HG03558 (cell line): ENCODE results near the gene ZFAND3.
"Not testable (repeated sequence)": the region's sequence is repeated elsewhere in the genome, so short reads cannot be mapped to it uniquely, and the experiment has no call there.

Experiments
- ATAC-seq: cut with Tn5 transposase; IDR thresholded peaks from one replicate; pipeline ENCODE4 v1.9.1; 2021; ENCODE audit warnings: moderate number of reproducible peaks; ENCODE audit not compliant: unreplicated experiment; ENCODE audit errors: extremely low read depth

Gene ZFAND3

DNA sequence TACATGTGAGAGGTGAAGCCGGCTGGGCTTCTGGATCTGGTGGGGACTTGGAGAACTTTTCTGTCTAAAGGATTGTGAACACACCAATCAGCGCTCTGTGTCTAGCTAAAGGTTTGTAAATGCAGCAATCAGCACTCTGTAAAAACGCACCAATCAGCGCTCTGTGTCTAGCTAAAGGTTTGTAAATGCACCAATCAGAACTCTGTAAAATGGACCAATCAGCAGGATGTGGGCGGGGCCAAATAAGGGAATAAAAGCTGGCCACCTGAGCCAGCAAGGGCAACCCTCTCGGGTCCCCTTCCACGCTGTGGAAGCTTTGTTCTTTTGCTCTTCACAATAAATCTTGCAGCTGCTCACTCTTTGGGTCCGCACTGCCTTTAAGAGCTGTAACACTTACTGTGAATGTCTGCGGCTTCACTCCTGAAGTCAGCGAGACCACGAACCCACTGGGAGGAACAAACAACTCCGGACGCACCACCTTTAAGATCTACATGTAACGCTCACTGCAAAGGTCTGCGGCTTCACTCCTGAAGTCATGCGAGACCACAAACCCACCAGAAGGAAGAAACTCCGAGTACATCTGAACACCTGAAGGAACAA lies 143.1 kb downstream of the ZFAND3 start:
- ATAC-seq, result not testable (repeated sequence)

DNA sequence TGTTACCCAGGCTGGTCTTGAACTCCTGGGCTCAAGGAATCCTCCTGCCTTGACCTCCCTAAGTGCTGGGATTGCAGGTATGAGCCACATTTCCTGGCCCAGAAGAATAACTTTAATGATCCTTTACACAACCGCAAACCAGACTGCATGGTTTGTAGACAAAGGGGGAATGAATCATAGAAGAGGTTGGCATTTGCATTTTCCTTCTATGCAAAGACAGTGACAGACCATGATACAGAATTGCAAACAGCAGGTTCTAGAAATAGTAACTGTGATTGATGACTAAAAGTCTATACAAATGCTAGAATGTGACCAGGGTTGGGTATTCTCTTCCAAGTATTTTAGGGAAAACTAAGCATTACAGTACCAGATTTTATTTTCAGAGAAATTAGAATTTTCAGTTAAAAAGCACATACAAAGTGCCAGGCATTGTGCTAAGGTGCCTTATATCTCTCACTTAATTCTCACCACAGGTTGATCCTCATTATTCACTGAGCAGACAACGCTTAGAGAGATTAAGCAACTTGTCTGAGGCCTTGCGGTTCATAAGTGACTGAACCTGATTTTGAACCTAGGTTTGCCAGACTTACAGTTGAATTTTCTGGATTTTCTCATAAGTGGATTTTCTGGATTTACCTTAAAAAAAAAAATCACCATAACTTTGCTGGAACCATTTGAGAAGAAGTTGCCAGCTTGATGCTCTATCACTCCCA lies 146.6 kb downstream of the ZFAND3 start:
- no peak for ATAC-seq

DNA sequence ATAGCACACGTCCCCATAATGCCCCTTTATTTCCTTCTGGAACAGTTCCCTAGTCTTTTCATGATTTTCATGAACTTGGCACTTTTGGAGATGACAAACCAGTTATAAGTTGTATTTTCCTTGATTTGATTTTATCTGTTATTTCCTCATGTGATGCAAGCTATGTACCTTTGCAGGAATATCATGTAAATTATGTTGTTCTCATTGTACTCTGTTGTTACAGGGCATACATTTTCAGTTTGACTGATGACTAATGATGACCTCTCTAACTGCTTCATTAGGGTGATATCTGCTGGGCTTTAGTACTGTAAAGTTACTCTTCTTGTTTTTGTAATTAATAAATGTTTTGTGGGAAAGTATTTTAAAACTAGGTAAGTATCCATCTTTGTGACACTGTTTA lies 147.3 kb downstream of the ZFAND3 start:
- no peak for ATAC-seq

DNA sequence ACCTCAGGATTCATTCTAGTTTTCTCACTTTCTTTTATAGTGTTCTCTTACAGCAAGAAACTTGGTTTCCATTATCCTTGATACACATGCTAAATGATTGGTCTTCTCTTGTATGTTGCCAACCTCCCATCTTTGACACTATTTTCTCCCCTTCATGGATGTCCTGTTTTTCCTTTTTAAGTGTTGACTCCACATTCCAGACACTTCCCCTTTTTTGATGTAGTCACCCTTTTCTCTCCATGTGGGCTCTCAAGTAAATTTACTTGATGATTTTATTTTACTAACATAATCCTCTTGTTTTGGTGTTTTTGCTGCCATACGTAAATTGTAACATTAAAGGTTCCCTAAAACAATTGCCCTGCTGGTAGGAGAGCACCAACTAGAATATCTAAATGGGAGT lies 148.1 kb downstream of the ZFAND3 start:
- ATAC-seq, result no peak

DNA sequence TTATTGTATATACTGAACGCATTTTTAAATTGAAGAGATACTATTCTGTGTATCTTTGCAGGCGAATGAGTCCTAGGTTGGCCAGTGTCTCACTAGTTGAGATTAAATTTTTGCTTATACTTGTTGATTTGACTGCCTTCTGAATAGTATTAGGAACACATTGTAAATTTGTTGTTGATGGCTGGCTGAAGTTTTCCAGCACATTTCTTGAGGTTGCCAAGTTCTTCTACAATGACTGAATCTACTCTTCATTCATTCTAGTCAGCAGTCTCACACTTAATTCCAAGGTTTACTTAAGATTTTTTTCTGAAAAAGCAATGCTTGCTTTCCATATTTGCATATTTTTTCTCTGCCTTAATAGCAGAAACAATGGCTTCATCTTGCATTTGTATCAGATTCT lies 151.7 kb downstream of the ZFAND3 start:
- no peak for ATAC-seq

DNA sequence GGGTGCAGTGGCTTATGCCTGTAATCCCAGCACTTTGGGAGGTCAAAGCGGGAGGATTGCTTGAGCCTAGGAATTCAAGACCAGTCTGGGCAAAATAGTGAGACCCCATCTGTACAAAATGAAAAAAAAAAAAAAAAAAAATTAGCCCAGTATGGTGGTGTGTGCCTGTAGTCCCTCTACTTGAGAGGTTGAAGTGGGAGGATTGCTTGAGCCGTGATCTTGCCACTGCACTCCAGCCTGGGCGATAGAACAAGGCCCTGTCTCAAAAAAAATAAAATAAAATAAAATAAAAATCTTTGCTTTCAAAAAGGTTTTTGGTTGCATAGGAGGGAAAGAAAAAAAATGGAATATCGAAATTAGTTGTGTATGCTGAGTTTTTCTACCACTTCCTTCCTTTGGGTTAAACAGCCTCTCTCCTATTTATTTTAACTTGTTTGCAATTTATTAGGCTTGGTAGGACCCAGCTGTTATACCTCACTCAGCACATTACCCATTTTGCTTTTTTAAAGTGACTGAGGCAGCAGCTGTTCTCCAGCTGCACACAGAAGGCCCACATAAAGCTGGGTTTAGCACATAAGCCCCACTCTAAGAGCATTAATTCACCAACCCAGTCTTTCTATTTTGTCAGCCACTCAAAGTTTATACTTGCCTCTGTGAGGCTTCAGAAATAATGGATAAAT lies 152.3 kb downstream of the ZFAND3 start:
- no peak for ATAC-seq

DNA sequence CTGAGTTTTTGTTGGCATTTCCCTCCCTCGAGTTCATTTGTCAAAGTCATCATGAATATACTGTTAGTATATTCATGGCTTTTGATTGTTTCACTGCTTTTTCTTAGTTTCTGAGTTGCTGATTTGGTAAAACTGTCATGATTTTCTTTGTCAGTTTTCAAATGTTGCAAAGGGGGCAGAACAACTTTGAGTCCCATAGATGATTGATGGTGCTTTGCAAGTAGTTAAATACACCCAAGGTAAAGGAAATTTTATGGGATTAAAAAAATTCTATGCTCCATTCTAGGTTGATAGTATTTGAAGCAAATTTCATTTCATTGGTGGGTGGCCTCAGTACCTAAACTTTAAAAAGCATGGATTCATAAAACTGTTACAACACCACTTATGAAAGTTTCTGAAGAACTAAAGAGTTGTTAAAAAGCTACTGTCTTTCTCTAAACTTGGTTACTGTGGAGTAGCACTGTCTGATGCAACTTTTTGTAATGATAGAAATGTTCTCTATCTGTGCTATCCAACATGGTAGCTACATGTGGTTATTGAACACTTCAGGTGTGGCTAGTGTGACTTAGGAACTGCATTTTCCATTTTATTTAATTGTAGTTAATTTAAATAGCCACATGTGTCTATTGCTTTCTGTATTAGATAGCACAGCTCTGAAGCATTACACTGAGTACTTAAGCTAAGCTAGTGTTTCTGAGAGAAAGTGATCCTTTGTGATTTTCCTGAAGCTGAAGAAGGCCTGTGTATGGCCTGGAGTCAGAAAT lies 153.6 kb downstream of the ZFAND3 start:
- ATAC-seq, result no peak

DNA sequence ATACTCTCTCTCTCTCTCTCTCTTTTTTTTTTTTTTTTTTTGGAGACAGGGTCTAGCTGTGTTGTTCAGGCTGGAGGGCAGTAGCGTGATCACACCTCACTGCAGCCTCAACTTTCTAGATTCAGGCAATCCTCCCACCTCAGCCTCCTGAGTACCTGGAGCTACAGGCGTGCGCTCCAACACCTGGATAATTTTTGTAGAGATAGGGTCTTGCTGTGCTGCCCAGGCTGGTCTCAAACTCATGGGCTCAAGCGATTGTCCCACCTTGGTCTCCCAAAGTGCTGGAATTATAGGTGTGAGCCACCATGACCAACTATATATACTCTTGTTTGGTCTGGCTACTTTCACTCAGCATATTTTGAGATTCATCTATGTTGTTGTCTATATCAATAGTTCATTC lies 154.9 kb downstream of the ZFAND3 start:
- no peak for ATAC-seq

DNA sequence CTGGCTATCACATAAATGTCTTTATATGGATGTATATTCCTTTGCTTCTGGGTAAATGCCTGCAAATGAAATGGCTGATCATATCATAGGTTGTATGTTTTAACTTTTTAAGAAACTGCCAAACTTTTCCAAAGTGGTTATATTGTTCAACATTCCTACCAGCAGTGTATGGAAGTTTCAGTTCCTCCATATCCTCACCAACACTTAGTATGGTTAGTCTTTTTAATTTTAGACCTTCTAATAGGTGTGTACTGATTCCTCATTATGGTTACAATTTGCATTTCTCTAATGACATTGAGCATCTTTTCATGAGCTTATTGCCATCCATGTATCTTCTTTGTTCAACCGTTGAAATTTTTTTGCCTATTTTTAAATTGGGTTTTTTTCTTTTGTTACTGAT lies 155.4 kb downstream of the ZFAND3 start:
- no peak for ATAC-seq

DNA sequence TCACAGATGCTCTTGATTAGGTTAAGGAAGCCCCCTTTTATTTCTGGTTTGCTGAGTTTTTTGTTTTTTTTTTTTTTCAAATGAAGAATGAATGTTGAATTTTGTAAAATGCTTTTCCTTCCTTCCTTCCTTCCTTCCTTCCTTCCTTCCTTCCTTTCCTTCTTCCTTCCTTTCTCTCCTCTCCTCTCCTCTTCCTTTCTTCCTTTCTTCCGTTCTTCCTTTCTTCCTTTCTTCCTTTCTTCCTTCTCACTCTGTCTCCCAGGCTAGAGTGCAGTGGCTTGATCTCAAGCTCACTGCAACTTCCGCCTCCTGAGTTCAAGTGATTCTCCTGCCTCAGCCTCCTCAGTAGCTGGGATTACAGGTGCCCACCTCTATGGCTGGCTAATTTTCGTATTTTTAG lies 158.2 kb downstream of the ZFAND3 start:
- no peak for ATAC-seq

DNA sequence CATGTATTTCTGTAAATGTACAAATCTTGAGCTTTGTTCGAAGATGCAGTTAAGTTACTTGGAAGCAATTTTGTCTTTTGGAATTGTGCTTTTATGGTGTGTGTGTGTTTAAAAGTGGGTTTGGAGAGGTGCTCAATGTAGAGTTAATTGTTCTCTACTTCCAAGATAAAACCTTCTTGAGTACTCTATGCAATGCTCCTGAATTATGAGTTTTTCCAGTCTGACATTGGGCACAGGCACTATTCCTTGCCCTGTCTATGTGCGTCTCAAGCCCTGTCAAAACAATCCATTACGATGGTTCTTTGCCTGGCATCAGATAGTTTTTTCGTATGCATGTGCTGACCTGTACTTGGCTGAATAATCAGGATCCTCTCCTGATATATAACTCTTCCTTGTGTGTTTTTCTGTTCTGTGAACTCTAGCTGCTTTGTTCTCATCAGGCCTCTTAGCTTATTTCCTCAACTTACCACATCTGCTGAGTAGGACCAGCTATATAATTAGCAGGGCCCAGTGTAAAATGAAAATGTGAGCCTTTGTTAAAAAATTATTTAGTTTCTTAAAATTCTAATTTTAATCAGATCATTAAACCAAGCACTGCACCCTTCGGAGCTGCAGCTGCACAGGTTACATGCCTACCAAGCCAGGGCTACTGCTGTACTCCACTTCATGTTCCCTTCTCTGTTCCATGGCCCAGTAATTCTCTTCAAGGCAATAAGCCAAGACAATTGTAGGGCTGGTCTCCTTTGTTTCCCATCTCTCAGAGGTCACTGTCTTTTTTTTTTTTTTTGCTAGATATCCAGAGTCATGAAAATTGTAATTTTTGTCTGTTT lies 160.1 kb downstream of the ZFAND3 start:
- ATAC-seq, result no peak

DNA sequence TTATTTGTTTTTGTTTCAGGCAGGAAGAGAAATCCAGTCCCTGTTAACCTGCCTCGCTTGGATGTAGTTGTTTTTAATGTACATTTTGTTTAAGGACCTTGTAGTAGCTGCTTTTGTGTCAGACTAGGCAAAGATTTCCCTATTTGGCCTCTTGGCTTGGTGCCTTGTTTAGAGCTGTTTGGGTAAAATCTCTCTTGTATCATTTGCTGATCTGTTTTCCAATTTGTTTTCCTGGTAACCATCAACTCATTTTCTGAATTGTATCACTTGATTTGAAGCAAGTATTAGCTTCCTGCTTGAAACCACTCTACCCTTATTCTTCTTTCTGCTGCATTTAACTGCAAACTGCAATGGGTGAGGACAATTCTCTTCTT lies 160.7 kb downstream of the ZFAND3 start:
- ATAC-seq, result no peak

DNA sequence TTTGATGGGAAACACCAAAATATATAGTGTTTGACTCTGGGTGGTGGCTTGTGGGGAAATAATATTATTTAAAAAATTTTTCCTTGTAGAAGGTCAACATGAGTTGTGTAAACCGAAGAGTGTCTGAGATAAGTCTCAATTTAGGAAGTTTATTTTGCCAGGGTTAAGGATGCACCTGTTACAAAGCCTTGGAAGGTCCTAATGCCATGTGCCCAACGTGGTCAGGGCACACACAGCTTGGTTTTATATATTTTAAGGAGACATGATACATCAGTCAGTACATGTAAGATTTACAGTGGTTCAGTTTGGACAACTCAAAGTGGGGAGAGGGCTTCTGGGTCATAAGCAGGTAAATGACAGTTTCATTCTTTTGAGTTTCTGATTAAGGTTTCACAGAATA lies 162.1 kb downstream of the ZFAND3 start:
- no peak for ATAC-seq

DNA sequence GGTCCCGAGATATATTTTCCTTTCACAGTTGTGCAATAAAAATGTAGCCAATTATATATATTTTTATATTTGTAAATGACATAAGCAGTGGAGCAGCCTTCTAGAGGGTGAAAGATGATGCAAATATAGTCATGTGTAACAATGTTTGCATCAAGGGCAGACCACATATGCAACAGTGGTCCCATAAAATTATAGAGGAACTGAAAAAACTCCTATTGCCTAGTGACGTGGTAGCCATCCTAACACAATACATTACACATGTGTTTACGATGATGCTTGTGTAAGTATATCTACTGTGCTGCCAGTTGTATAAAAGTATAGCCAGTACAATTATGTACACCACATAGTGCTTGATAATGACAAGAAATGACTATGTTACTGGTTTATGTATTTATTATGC lies 162.8 kb downstream of the ZFAND3 start:
- no peak for ATAC-seq

DNA sequence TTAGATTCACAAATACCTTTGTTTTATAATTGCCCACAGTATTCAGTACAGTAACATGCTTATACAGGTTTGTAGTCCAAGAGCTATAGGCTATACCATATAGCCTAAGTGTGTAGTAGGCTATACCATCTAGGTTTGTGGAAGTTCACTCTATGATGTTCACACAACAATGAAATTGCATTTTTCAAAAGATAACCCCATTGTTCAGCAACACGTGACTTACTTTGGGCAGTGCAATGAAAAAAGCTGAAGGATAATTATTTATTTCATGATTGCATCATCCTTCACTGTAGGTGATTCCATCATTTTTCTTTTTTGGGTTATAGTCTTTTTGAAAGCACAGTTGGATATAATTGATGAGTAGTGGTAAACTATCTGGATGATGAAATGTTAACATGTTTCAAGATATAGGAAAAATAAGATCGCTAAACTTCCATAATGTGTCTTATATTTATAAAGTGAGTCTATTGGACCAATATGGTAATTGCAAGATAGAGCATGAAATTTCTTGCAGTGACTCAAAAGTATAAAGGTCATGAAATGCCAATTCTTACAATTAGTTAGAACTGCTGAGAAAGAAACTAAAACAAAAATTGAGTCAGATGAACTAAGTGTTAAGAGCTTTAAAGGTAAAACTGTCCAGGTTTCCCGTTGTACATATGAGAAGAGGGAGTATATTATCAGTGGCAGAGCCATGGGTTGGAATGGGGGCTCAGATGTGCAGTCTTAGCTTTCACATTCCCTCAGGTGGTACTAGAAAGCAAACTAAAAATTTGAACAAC lies 164.4 kb downstream of the ZFAND3 start:
- no peak for ATAC-seq

DNA sequence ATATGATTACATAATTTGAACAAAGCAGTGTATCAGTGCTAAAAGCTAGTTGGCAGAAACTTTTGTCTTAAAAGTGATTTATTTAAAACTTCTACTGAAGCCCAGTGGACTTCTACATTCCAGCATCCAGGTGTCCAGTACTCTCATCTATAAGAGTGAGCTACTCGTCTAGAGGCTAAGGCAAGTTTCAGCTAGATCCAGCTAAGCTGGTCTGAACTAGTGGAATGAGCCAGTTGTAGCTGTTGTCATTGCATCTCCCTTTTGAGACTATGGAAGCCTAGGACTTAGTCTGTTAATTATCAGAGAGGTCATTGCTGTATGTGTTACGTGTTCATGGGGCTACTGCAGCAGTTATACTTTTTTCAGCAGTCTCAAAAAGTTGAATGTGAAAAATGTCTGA lies 165.1 kb downstream of the ZFAND3 start:
- ATAC-seq, result no peak

DNA sequence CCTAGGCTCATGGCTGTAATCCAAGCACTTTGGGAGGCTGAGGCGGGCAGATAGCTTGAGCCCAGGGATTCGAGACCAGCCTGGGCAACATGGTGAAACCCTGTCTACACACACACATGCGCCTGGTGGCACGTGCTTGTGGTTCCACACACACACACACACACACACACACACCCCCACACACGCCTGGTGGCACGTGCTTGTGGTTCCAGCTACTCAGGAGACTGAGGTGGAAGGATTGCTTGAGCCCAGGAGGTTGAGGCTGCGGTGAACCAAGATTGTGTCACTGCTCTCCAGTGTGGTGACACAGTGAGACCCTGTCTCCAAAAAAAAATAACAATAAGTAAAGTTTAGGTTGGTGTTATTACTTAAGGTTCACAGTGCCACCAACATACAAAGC lies 165.8 kb downstream of the ZFAND3 start:
- ATAC-seq, result no peak

DNA sequence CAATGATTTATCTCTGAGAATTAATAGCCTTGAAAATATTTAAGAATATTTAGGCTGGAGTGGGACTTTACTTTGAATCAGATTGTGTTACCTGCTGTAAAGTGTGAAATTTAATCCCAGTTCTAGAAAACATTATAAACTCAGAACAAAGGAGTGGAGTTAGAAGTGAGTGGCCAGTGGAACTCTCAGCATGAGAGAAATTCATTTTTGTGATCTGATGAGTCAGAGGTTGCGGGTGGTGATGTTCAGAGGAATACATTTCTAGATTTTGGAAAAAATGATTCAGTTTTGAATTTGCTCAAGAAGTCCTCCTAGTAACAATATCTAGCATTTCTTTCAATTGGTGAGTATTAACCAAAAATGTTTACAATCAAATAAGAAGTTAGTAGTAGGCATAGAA lies 167.5 kb downstream of the ZFAND3 start:
- no peak for ATAC-seq

DNA sequence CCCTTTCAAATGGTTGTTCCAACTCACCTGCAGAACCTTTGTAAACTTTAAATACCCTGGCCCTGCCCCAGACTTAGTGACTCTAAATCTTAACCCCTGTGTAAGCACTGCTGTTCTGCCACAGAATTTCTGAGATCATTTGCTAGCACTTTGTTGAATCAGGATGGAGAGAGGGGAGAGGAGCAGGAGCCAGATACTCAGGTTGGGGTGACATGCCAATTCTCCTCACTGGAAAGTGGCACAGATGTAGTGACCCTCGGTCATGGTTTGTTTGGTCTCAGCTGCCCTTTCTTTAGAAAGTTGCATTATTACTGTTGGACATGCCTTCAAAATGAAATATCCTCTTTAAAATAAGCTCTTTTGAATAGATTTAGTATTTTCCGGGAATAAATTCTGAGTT lies 168.0 kb downstream of the ZFAND3 start:
- ATAC-seq, result no peak

DNA sequence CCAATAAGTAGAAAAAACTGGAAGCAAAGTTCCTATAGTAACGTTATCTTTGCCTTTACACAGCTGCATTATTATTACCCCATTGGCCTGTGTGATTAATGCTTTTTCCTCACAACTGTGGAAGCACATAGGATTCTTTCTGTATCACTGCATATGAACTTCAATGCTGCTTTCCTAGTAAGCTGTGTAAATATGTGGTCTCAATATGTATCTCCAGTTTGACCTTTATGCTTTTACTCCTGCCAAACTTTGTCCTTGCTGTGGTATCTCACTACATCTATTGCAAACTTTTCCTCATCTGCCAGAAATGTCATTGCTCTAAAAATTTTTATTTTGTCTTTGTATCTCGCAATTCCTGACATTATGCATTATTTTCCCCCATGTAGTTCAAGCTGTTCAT lies 168.6 kb downstream of the ZFAND3 start:
- no peak for ATAC-seq
